ENCODE results near the gene NEU2. TPM values are rescaled to one million over a fixed set of nuclear protein-coding genes. Genes with fewer than 3 reads are reported as not detected.

NEU2 gene
- total RNA-seq, 1 donor from 2014 or later = not detected

- no peaks in the 10 kb centered on the region for H3K36me3 ChIP-seq (ENCODE audit: control insufficient read depth, insufficient read depth, low read length)
- DNase-seq (ENCODE audit: low read depth) = no peak
- no peak overlapping the region for H3K4me3 ChIP-seq (ENCODE audit: low read depth, low read length)
- H3K27me3 ChIP-seq (ENCODE audit: control insufficient read depth, insufficient read depth, low read length) = peaks cover 2% of the 10 kb centered on the region
- no peak for TF ChIP-seq CTCF (IDR thresholded peaks at IDR 0.05; ENCODE audit: insufficient read depth, low read length, severe bottlenecking)
- no peak for FAIRE-seq
Observed at GRCh38 chr2:233039846-233040530, 7.5 kb downstream of the NEU2 start.

GRCh38 chr2:233040571-233040970, 8.1 kb downstream of the NEU2 start:
- Histone ChIP-seq H3K36me3 (ENCODE audit: control insufficient read depth, insufficient read depth, low read length) (no peaks in the 10 kb centered on the region), H3K4me3 (ENCODE audit: low read depth, low read length) (no peak overlapping the region), H3K27me3 (ENCODE audit: control insufficient read depth, insufficient read depth, low read length) (peaks cover 2% of the 10 kb centered on the region)
- TF ChIP-seq CTCF (IDR thresholded peaks at IDR 0.05; ENCODE audit: insufficient read depth, low read length, severe bottlenecking) = no peak
- DNase-seq (ENCODE audit: low read depth) (no peak), FAIRE-seq (peak; percentile 43)

GRCh38 chr2:233041722-233042323, 9.4 kb downstream of the NEU2 start:
- no peak for TF ChIP-seq CTCF (IDR thresholded peaks at IDR 0.05; ENCODE audit: insufficient read depth, low read length, severe bottlenecking)
- Histone ChIP-seq H3K27me3 (ENCODE audit: control insufficient read depth, insufficient read depth, low read length) (peaks cover 2% of the 10 kb centered on the region), H3K36me3 (ENCODE audit: control insufficient read depth, insufficient read depth, low read length) (no peaks in the 10 kb centered on the region), H3K4me3 (ENCODE audit: low read depth, low read length) (no peak overlapping the region)
- FAIRE-seq (peak; percentile 40), DNase-seq (ENCODE audit: low read depth) (no peak)

- no peak for DNase-seq (ENCODE audit: low read depth)
- FAIRE-seq = peak; percentile 18
- no peak for TF ChIP-seq CTCF (IDR thresholded peaks at IDR 0.05; ENCODE audit: insufficient read depth, low read length, severe bottlenecking)
- H3K36me3 ChIP-seq (ENCODE audit: control insufficient read depth, insufficient read depth, low read length) = no peaks in the 10 kb centered on the region
- H3K27me3 ChIP-seq (ENCODE audit: control insufficient read depth, insufficient read depth, low read length) = peaks cover 2% of the 10 kb centered on the region
- no peak overlapping the region for H3K4me3 ChIP-seq (ENCODE audit: low read depth, low read length)
Observed at GRCh38 chr2:233042549-233042948, 10.1 kb downstream of the NEU2 start.

GRCh38 chr2:233044974-233045605, 12.6 kb downstream of the NEU2 start:
- TF ChIP-seq CTCF (IDR thresholded peaks at IDR 0.05; ENCODE audit: insufficient read depth, low read length, severe bottlenecking) = no peak

More at GRCh38 chr2:233044974-233045605, 12.6 kb downstream of the NEU2 start:
- no peak for FAIRE-seq
- peaks cover 5% of the 10 kb centered on the region for H3K27me3 ChIP-seq (ENCODE audit: control insufficient read depth, insufficient read depth, low read length)
- DNase-seq (ENCODE audit: low read depth) = no peak
- H3K36me3 ChIP-seq (ENCODE audit: control insufficient read depth, insufficient read depth, low read length) = no peaks in the 10 kb centered on the region
- H3K4me3 ChIP-seq (ENCODE audit: low read depth, low read length) = no peak overlapping the region

All from bronchial epithelial cell (primary cell).